ENCODE data around the gene C22orf31. TPM values are rescaled to one million over a fixed set of nuclear protein-coding genes. Genes with fewer than 3 reads are reported as not detected.

C22orf31 gene
- total RNA-seq, 2 experiments from 2014 or later = not detected

DNA sequence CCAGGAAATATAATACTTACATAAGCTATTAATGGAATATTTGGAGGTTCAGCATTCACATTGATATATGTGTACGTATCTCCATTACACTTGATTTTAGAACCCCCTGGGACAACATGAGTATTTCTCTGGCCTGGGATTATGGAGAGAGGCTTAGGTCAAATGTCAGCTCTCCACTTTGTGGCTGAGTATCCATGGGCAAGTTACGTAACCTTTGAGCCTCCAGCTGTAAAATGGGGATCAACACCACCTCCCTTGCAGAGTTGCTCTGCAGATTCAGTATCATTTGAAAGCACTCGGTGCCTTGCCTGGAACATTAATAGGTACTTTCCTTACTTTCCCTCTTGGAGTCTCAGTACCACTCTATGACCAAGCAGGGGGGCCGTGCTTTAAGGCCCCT is 33.2 kb downstream of the C22orf31 start:
- H3K4me1 Mint-ChIP-seq = peaks cover 7% of the 10 kb centered on the region
- H3K27ac Mint-ChIP-seq = no peak overlapping the region
- H3K36me3 Mint-ChIP-seq (ENCODE audit: low read depth) = no peaks in the 10 kb centered on the region
- H3K27me3 Mint-ChIP-seq = peaks cover 59% of the 10 kb centered on the region
- POLR2A ChIA-PET = no interaction called here
- H3K9me3 Mint-ChIP-seq = no peaks in the 10 kb centered on the region
- CTCF ChIA-PET = interaction anchor here (0.6 to 1.1 kb wide), 2 partner anchors 16 kb away, joined by 3 read pairs; no protein-coding TSS in a partner anchor
- no peak overlapping the region for H3K4me3 Mint-ChIP-seq
- DNase-seq = no peak

DNA sequence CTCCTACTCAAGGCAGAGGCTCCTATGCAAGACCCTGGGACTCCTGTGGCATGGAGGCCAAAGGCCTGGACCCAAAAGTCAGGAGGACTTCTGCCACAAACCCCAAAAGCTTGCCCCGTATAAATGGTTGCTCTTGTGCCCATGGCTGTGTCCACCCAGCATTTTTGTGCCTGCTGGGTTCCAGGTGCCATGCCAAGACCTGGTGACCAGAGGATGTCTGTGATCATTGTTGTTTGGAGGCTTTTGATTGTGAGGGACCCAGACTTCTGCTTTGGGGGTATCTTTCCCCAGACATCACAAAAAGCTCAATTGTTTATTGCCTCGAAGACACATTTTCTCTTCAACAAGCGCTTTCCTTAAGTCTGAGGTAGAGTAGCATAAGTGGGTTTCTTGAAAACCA is 35.1 kb downstream of the C22orf31 start:
- Mint-ChIP-seq H3K27me3 (peaks cover 60% of the 10 kb centered on the region), H3K27ac (no peak overlapping the region), H3K9me3 (no peaks in the 10 kb centered on the region), H3K4me3 (no peak overlapping the region), H3K36me3 (ENCODE audit: low read depth) (no peaks in the 10 kb centered on the region), H3K4me1 (peaks cover 7% of the 10 kb centered on the region)
- ChIA-PET CTCF (no interaction called here), POLR2A (no interaction called here)
- no peak for DNase-seq

DNA sequence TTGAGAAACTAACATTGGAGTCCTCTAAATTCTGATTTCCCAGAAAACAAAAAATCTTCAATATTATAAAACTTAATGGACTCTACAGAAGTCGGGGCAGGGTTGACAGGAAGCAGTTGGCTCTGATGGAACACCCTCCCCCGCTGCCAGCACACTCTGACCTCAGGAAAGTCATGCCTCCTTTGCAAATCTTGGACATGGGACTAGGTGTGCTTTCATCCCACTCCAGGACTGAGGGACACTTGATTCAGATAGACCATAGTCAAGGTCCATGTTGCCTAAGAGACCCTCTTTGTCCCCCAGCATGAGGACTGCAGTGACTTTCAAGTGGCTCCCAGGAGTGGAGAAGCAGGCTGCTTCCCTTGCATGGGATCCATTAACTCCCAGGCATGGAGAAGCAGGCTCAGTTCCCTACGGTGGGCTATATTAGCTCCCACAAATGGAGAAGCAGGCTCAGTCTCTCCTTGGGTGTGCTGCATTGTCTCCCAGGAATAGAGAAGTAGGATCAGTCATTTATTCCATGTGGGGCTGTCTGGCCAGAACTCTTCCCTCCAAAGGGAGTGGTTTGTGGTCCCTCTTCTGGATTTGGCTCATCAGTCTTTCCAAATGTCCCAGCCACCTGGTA is 38.3 kb downstream of the C22orf31 start:
- Mint-ChIP-seq H3K9me3 (peaks cover 2% of the 10 kb centered on the region), H3K36me3 (ENCODE audit: low read depth) (no peaks in the 10 kb centered on the region), H3K27ac (no peak overlapping the region), H3K27me3 (peaks cover 47% of the 10 kb centered on the region), H3K4me3 (no peak overlapping the region), H3K4me1 (no peaks in the 10 kb centered on the region)
- POLR2A ChIA-PET = no interaction called here
- CTCF ChIA-PET = no interaction called here
- no peak for DNase-seq

DNA sequence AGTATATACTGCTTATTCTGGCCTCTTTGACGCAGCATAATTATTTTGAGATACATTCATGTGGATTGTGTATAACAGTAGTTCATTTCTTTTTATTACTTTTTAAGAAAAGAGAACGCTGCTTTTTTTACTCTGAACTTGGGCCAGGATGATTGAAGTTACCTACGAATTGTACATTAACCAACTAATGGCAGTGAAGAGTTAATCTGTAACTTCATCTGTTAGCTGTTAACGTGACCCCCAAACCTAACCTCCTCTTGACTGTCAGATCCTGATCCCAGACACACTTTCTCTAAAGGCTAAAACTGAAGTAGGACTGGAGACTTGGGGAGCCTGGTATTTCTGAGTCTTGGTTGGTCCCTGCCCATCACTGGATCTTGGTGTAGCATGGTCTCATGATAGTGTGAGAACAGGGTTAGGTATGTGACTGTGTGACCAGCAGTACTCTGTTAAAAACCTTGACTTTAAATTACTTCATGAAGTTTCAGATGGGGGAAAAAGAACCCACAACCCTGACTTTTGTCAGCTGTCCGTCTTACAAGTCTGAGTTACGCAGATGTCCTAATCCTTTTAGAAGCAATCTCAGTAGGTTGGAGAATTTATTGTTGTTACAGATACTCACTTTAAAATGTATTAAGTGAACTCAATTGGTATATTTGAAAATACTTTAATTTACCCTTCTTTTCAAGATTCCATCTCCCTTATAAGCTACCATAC is 39.4 kb downstream of the C22orf31 start:
- H3K4me1 Mint-ChIP-seq = no peaks in the 10 kb centered on the region
- no peak overlapping the region for H3K4me3 Mint-ChIP-seq
- DNase-seq = no peak
- peaks cover 3% of the 10 kb centered on the region for H3K9me3 Mint-ChIP-seq
- ChIA-PET POLR2A (no interaction called here), CTCF (no interaction called here)
- no peaks in the 10 kb centered on the region for H3K36me3 Mint-ChIP-seq (ENCODE audit: low read depth)
- H3K27me3 Mint-ChIP-seq = peaks cover 49% of the 10 kb centered on the region
- no peak overlapping the region for H3K27ac Mint-ChIP-seq

DNA sequence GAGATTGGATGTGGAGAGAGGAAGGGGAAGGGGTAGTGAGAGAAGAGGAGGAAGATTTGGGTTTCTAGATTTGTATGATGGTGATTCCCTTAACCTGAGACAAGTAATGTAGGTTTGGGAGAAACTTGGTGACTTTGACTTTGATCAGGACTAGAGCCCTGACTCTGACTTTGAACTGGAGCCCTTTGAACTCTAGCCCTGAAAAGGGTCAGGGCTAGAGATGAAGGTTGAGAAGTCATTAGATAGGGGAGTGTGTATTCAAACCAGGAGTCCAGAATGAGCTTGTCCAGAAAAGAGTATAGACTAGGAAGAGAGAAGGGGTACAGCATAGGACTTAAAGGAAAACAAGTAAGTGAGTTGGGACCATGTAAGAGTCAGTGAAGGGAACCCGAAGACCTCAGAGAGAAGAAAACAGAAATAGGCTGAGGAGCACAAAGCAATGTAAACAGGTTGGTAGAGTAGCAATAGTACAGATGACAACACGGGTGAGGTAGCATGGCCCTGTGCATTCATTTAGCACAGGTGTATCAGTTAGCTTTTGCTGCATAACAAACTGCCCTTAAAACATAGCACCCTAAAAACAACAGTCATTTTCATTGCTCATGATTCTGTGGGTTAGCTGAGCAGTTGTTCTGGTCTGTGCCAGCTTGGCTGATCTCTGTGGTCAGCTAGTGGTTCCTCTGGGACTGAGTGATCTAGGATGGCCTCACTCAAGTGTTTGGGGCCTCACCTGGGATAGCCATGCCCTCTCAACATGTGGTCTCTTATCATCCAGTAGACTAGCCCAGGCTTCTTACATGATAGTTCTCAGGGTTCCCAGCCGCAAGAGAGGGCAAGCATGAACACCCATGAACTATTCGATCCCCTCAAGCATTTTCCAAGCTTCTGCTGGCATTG is 43.1 kb downstream of the C22orf31 start:
- Mint-ChIP-seq H3K27me3 (peaks cover 37% of the 10 kb centered on the region), H3K4me1 (peaks cover 4% of the 10 kb centered on the region), H3K27ac (no peak overlapping the region), H3K36me3 (ENCODE audit: low read depth) (no peaks in the 10 kb centered on the region), H3K4me3 (no peak overlapping the region), H3K9me3 (peaks cover 3% of the 10 kb centered on the region)
- DNase-seq = no peak
- CTCF ChIA-PET = interaction anchor here (1.1 kb wide), 1 partner anchor 22 kb away, joined by 4 read pairs; no protein-coding TSS in a partner anchor
- POLR2A ChIA-PET = no interaction called here

DNA sequence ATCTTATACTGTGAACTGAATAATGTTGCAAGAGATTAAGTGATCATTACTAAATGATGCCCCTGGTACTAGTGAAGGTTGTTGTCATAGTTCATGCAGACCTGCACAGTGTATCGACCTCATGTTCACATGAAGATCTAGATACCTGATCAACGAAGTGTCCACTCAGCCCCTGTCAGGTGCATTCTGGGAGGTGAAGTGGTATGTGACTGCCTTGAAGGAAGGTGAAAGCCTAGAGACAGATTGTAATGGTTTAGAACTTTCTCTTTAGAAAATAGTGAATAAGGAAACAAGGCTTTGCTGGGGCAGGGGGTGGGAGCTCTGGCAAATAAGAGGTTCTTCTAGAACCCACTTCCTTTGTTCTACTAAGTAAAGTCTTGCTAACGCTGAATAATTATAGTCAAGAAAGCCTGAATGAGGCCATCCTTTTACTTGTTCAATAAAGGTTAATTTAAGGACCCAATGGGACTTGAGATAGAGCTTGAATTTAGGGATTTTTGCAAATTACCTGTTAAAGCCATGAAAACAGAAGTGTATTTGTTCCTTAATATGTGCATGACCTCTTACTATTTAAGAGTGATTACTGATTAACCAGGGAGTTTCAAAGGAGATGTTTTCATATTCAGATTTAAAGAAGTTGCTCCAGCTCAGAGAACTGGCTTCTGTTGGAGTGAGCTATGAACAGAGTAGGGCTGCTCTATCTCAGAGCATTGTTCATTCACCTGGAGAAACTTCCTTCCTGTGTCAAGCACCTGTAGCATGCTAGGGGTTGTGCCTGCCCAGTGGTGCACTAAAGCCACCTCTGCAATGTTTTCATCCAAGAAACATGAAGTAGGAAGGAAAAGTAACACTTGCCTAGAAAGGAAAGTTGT is 45.3 kb downstream of the C22orf31 start:
- CTCF ChIA-PET = interaction anchor here (0.5 kb wide), 1 partner anchor 13 kb away, joined by 4 read pairs; no protein-coding TSS in a partner anchor
- POLR2A ChIA-PET = no interaction called here
- Mint-ChIP-seq H3K4me3 (no peak overlapping the region), H3K27me3 (peaks cover 32% of the 10 kb centered on the region), H3K27ac (no peak overlapping the region), H3K36me3 (ENCODE audit: low read depth) (no peaks in the 10 kb centered on the region), H3K9me3 (peaks cover 3% of the 10 kb centered on the region), H3K4me1 (peaks cover 4% of the 10 kb centered on the region)
- no peak for DNase-seq

DNA sequence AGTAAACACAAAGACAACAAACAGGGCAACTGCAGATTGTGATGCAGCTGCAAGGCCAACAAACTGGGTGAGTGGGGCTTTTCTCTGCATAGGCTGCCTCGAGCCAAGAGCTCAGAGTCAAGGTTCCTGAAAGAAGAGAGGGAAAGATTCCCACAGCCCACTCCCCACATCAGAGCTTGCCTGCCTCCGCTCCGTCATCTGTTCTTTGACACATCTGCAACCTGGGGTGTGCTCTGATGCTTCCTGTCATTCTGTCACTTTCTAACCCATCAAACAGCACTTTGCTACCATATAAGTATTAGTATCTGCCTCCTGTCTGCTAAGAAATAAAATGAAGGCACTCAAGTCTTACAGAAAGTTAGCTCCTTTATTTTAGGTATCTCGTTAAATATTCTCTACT is 46.9 kb downstream of the C22orf31 start:
- Mint-ChIP-seq H3K27me3 (peaks cover 31% of the 10 kb centered on the region), H3K9me3 (peaks cover 3% of the 10 kb centered on the region), H3K4me1 (peaks cover 4% of the 10 kb centered on the region), H3K4me3 (no peak overlapping the region), H3K36me3 (ENCODE audit: low read depth) (no peaks in the 10 kb centered on the region), H3K27ac (no peak overlapping the region)
- DNase-seq = no peak
- ChIA-PET POLR2A (no interaction called here), CTCF (interaction anchor here (0.9 to 1.3 kb wide), 2 partner anchors 51 to 231 kb away, joined by 3 to 5 read pairs; no protein-coding TSS in a partner anchor)

DNA sequence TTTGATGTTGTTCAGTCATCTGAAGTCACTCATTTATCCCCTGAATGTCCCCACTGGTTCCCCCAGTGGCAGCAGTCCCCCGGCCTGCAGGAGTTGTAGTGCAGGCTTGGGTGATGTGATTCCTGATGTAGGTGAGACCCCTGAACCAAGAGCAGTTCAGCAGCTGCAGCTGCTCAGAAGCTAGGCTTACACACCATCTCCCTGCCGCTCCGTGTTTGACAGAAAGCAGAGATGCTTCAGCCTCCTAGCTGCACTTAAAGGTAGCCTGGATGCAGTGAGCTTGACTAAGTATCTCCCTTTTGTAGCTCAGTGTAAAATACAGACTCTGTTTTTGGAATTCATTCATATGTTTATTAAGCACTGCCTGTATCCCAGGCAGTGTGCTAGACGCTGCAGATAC is 47.3 kb downstream of the C22orf31 start:
- peaks cover 4% of the 10 kb centered on the region for H3K4me1 Mint-ChIP-seq
- H3K4me3 Mint-ChIP-seq = no peak overlapping the region
- H3K27me3 Mint-ChIP-seq = peaks cover 27% of the 10 kb centered on the region
- CTCF ChIA-PET = interaction anchor here (0.6 to 1.3 kb wide), 5 partner anchors 50 to 733 kb away, joined by 3 to 5 read pairs (median 3); no protein-coding TSS in a partner anchor
- no peaks in the 10 kb centered on the region for H3K36me3 Mint-ChIP-seq (ENCODE audit: low read depth)
- DNase-seq = no peak
- POLR2A ChIA-PET = no interaction called here
- peaks cover 3% of the 10 kb centered on the region for H3K9me3 Mint-ChIP-seq
- H3K27ac Mint-ChIP-seq = no peak overlapping the region

DNA sequence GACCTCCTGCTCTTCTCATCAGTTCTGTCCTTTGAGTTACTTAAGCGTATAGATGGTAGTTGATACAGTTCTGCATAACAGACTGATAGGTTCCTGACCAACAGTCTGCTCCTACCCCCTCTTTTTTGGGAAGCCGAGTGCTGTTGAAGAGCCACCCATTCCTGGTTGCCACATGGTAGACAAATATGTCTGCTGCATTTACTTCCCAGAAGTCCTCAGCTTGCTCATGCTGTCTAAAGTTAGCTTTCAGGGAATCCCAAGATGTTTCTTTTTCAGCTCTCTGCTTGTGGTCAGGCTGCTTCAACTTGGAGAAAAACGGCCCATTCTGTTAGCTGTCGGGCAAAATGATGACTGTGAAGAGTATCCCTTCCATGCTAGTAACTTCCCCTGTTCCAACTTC is 48.7 kb downstream of the C22orf31 start:
- CTCF ChIA-PET = interaction anchor here (1.1 to 1.7 kb wide), 4 partner anchors 15 to 183 kb away, joined by 3 read pairs; no protein-coding TSS in a partner anchor
- POLR2A ChIA-PET = no interaction called here
- peaks cover 4% of the 10 kb centered on the region for H3K4me1 Mint-ChIP-seq

DNA sequence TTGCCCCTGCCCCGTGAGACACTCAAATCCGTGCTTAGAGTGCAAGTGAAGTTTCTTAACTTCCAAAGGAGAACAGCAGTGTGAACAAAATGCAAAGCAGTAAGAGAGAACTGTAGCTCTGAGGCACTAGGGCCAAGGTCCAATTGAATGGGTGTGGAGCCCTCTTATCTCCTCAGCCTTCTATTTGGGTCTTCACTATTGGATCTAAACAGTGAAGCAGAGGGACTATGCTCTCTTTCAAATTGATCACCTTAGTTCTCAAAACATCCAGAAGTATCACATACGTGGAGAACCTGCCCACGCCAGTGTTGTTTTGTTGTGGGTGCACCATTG is 49.6 kb downstream of the C22orf31 start:
- Mint-ChIP-seq H3K27me3 (peaks cover 7% of the 10 kb centered on the region), H3K4me3 (no peak overlapping the region), H3K4me1 (peaks cover 4% of the 10 kb centered on the region), H3K36me3 (ENCODE audit: low read depth) (no peaks in the 10 kb centered on the region), H3K27ac (no peak overlapping the region), H3K9me3 (no peaks in the 10 kb centered on the region)
- POLR2A ChIA-PET = no interaction called here
- DNase-seq = no peak
- CTCF ChIA-PET = interaction anchor here (1.1 to 1.7 kb wide), 3 partner anchors 16 to 84 kb away, joined by 3 read pairs; no protein-coding TSS in a partner anchor

More for the DNA sequence above, 48.7 kb downstream of the C22orf31 start:
- Mint-ChIP-seq H3K4me3 (no peak overlapping the region), H3K27me3 (peaks cover 14% of the 10 kb centered on the region), H3K36me3 (ENCODE audit: low read depth) (no peaks in the 10 kb centered on the region), H3K27ac (no peak overlapping the region), H3K9me3 (no peaks in the 10 kb centered on the region)
- DNase-seq = no peak

DNA sequence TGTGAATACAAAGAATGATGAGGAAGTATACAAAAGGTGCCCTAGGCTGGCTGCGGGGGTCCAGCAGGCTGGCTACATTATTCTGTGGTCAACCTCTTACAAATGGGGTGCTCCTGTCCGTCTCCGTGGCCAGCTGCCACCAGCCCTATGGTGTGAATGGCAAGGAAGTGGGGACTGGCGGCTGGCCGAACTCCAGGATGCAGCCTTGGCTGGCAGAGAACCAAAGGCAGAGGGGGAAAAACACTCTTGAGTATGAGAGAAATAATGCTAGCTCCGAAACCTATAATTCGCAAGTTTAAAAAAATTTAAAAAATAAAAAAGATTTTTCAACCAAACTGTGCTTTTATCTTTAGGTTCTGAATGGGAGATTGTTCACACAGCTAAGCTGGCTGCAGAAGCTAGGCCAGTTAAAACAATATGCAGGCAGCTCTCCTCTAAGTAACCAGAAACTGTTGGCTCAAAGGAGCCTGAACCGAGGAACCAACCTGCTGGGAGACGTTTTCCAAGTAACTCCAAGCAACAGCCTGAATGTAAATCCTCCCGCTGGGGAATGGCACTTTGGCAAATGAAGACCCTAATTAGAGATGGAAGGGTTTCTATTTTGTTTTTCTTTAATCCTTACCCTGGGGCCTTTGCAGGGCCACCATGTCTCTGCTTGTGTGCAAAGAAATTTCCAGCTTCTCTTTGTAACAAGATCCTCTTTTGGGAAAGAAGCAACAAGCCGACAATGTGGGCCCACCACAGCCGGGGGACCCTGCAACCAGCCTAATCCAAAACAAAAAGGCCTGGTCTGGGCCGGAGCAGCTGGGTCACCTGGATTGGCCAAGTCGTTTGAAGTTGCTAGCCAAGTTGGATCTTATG is 50.2 kb downstream of the C22orf31 start:
- Mint-ChIP-seq H3K4me1 (peaks cover 4% of the 10 kb centered on the region), H3K27ac (no peak overlapping the region), H3K27me3 (peaks cover 12% of the 10 kb centered on the region), H3K9me3 (no peaks in the 10 kb centered on the region), H3K4me3 (no peak overlapping the region), H3K36me3 (ENCODE audit: low read depth) (no peaks in the 10 kb centered on the region)
- ChIA-PET POLR2A (no interaction called here), CTCF (interaction anchor here (1.1 to 1.7 kb wide), 3 partner anchors 17 to 84 kb away, joined by 3 read pairs; no protein-coding TSS in a partner anchor)
- no peak for DNase-seq
